ENCODE measurements around the gene HOXA5.

Gene HOXA5

GRCh38 chr7:27094304-27095049 is 49.0 kb downstream of the HOXA5 start:
- no peak for DNase-seq (ENCODE audit: low spot score)

DNA sequence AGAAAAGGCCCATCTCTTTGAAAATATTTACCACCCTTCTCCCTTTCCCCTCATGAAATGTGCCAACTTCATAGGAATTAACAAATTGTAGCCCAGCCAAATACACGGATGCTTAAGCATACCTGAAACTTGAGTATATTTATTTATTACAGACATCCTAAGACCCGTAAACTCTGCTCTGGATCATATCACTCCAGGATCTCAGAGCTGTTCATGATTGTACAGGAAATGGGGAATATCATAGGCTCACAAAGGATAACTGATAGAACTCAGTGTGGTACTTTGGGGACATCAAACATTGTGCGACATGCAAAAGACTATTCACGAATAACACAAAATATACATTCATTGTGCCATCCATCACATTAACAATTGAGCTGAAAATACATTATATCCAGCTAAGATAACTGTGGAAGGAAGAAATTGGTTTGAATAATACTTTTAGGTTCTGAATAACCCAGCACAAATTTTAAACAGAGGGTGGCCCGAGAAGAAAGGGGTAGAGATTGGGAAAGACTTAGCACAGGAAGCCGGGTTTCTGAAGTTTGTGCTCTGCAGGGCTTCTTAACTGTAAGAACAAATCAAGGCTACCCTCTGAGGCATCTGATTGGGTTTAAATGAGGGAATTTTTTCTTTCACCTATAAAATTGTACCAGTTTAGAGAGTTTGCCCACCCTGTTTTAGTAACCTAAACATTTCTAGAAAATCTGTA is 50.1 kb downstream of the HOXA5 start:
- DNase-seq (ENCODE audit: low spot score) = no peak

DNA sequence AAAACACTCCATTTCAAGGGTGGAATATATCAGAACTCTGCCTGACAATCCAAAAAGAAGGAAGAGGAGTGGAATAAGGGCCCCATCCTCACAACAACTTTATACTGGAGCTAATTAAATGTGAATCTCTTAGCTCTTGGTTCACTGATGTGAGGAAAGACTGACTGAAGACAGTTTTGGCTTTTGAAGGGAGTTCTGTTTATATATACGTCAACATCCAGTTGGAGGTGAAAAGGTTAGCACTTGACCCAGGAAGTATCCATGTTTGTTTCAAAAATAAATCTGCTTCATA is 50.7 kb downstream of the HOXA5 start:
- no peak for DNase-seq (ENCODE audit: low spot score)

- DNase-seq (ENCODE audit: low spot score) = no peak
Observed at GRCh38 chr7:27091941-27092818, 51.3 kb downstream of the HOXA5 start.

GRCh38 chr7:27091105-27091504 is 52.4 kb downstream of the HOXA5 start:
- no peak for DNase-seq (ENCODE audit: low spot score)
